ENCODE data around the gene TRIM2.
A peak's percentile ranks its signal among the peaks of the same experiment; 100 is the strongest.
"Not testable (repeated sequence)": the region's sequence is repeated elsewhere in the genome, so short reads cannot be mapped to it uniquely, and the experiment has no call there.

Gene TRIM2

GRCh38 chr4:153191795-153192363 is 12.4 kb upstream of the TRIM2 start:
- no peak for DNase-seq

- no peak for DNase-seq
Observed at GRCh38 chr4:153197301-153197700, 6.9 kb upstream of the TRIM2 start.

- no peak for DNase-seq
Observed at GRCh38 chr4:153198719-153199118, 5.5 kb upstream of the TRIM2 start.

GRCh38 chr4:153203746-153204145 is 497 bp upstream of the TRIM2 start:
- not testable (repeated sequence) for DNase-seq

GRCh38 chr4:153204728-153205648 is 745 bp downstream of the TRIM2 start:
- DNase-seq: no peak

GRCh38 chr4:153205757-153206156 is 1.5 kb downstream of the TRIM2 start:
- DNase-seq: no peak

- no peak for DNase-seq
Observed at GRCh38 chr4:153206534-153206933, 2.3 kb downstream of the TRIM2 start.

- no peak for DNase-seq
Observed at GRCh38 chr4:153207027-153207426, 2.8 kb downstream of the TRIM2 start.

- DNase-seq: no peak
Observed at GRCh38 chr4:153207567-153207966, 3.3 kb downstream of the TRIM2 start.

GRCh38 chr4:153209410-153209809 is 5.2 kb downstream of the TRIM2 start:
- no peak for DNase-seq

- DNase-seq: no peak
Observed at GRCh38 chr4:153210727-153211126, 6.5 kb downstream of the TRIM2 start.

- no peak for DNase-seq
Observed at GRCh38 chr4:153211986-153212728, 7.9 kb downstream of the TRIM2 start.

GRCh38 chr4:153212736-153213135 is 8.5 kb downstream of the TRIM2 start:
- DNase-seq: no peak

- no peak for DNase-seq
Observed at GRCh38 chr4:153215921-153216320, 11.7 kb downstream of the TRIM2 start.

- no peak for DNase-seq
Observed at GRCh38 chr4:153216546-153216945, 12.3 kb downstream of the TRIM2 start.

GRCh38 chr4:153217440-153217839 is 13.2 kb downstream of the TRIM2 start:
- no peak for DNase-seq

- DNase-seq: no peak
Observed at GRCh38 chr4:153218961-153219360, 14.7 kb downstream of the TRIM2 start.

GRCh38 chr4:153220682-153221395 is 16.6 kb downstream of the TRIM2 start:
- no peak for DNase-seq

- peak; percentile 34 for DNase-seq
Observed at GRCh38 chr4:153221783-153222706, 17.8 kb downstream of the TRIM2 start.

- DNase-seq: no peak
Observed at GRCh38 chr4:153222707-153223426, 18.6 kb downstream of the TRIM2 start.

GRCh38 chr4:153223427-153223801 is 19.2 kb downstream of the TRIM2 start:
- DNase-seq: no peak
